Trophoblast cell (in vitro differentiated cells and primary cell): ENCODE results near the gene NIT1.

Experiments
- DNase-seq, 2 donors: peaks; one replicate each; pipeline ENCODE4 v3.0.0-alpha.2; 2016
- H2AFZ ChIP-seq: 2 replicates; pipeline ENCODE4 v1.6.1; 2013; ENCODE audit warnings: low read length, moderate library complexity, mild to moderate bottlenecking; ENCODE audit not compliant: insufficient read depth, poor library complexity
- H2AK5ac ChIP-seq: 2 replicates; pipeline ENCODE4 v1.6.1; 2013; ENCODE audit warnings: mild to moderate bottlenecking, low read length
- H2BK120ac ChIP-seq: 2 replicates; pipeline ENCODE4 v1.6.1; 2013; ENCODE audit warnings: low read length, mild to moderate bottlenecking, moderate library complexity; ENCODE audit not compliant: insufficient read depth, poor library complexity
- H2BK12ac ChIP-seq: 2 replicates; pipeline ENCODE4 v1.6.1; 2013; ENCODE audit warnings: mild to moderate bottlenecking, low read length, moderate library complexity
- H2BK5ac ChIP-seq: 2 replicates; pipeline ENCODE4 v1.6.1; 2013; ENCODE audit warnings: low read length, low read depth, moderate library complexity, mild to moderate bottlenecking; ENCODE audit not compliant: poor library complexity
- H3K14ac ChIP-seq: 2 replicates; pipeline ENCODE4 v1.6.1; 2013; ENCODE audit warnings: mild to moderate bottlenecking, low read length
- H3K18ac ChIP-seq: 2 replicates; pipeline ENCODE4 v1.6.1; 2013; ENCODE audit warnings: mild to moderate bottlenecking, low read length
- H3K23ac ChIP-seq: 2 replicates; pipeline ENCODE4 v1.6.1; 2013; ENCODE audit warnings: low read length
- H3K27ac ChIP-seq: 2 replicates; pipeline ENCODE4 v1.5.1; 2013; ENCODE audit warnings: low read depth, mild to moderate bottlenecking, inconsistent platforms, low read length, moderate library complexity
- H3K27me3 ChIP-seq: 2 replicates; pipeline ENCODE4 v1.6.1; 2013; ENCODE audit warnings: inconsistent platforms, mild to moderate bottlenecking, low read length, moderate library complexity; ENCODE audit not compliant: insufficient read depth
- H3K36me3 ChIP-seq, 2 experiments: 1 replicate in 1 of 2; 2 replicates in 1 of 2; pipeline ENCODE4 v1.6.1; 2013; ENCODE audit warnings: low read length in 2 of 2, mild to moderate bottlenecking in 2 of 2, moderate library complexity in 1 of 2; ENCODE audit not compliant: insufficient read depth in 2 of 2, control insufficient read depth in 1 of 2
- H3K4ac ChIP-seq: 2 replicates; pipeline ENCODE4 v1.6.1; 2013; ENCODE audit warnings: low read depth, mild to moderate bottlenecking, low read length, moderate library complexity
- H3K4me1 ChIP-seq, 2 experiments: 1 replicate in 1 of 2; 2 replicates in 1 of 2; pipeline ENCODE4 v1.6.1; 2013; ENCODE audit warnings: low read length in 2 of 2, mild to moderate bottlenecking in 2 of 2, moderate library complexity in 1 of 2; ENCODE audit not compliant: insufficient read depth in 2 of 2, control insufficient read depth in 1 of 2
- H3K4me2 ChIP-seq: 2 replicates; pipeline ENCODE4 v1.6.1; 2013; ENCODE audit warnings: inconsistent platforms, mild to moderate bottlenecking, low read length, moderate library complexity
- H3K4me3 ChIP-seq: 2 replicates; pipeline ENCODE4 v1.5.1; 2013; ENCODE audit warnings: mild to moderate bottlenecking, low read depth, low read length, inconsistent platforms
- H3K79me1 ChIP-seq: one replicate; pipeline ENCODE4 v1.6.1; 2013; ENCODE audit warnings: low read length
- H3K79me2 ChIP-seq: 2 replicates; pipeline ENCODE4 v1.6.1; 2013; ENCODE audit warnings: low read length, mild to moderate bottlenecking; ENCODE audit not compliant: control insufficient read depth, insufficient read depth, poor library complexity
- H3K9ac ChIP-seq: 2 replicates; pipeline ENCODE4 v1.6.1; 2013; ENCODE audit warnings: mild to moderate bottlenecking, low read length
- H3K9me3 ChIP-seq: 2 replicates; pipeline ENCODE4 v1.6.1; 2013; ENCODE audit warnings: low read depth, mild to moderate bottlenecking, control low read depth, inconsistent platforms, low read length; ENCODE audit not compliant: insufficient read depth
- H4K12ac ChIP-seq: 2 replicates; pipeline ENCODE4 v1.6.1; 2013; ENCODE audit warnings: low read depth, mild to moderate bottlenecking, low read length, moderate library complexity
- H4K8ac ChIP-seq: 2 replicates; pipeline ENCODE4 v1.6.1; 2013; ENCODE audit warnings: low read depth, mild to moderate bottlenecking, low read length, moderate library complexity
- H4K91ac ChIP-seq: one replicate; pipeline ENCODE4 v1.6.1; 2013; ENCODE audit warnings: low read depth, mild to moderate bottlenecking, low read length, moderate library complexity
- WGBS: extraction: QIAGEN DNeasy Blood & Tissue Kit; methylation state at CpG from one replicate; pipeline ENCODE4 v1.1.7; 2013; ENCODE audit warnings: missing lambda C conversion rate; ENCODE audit not compliant: insufficient read length, insufficient coverage; ENCODE audit errors: extremely low coverage; 5-methylcytosine and 5-hydroxymethylcytosine counted together

Gene NIT1

DNA sequence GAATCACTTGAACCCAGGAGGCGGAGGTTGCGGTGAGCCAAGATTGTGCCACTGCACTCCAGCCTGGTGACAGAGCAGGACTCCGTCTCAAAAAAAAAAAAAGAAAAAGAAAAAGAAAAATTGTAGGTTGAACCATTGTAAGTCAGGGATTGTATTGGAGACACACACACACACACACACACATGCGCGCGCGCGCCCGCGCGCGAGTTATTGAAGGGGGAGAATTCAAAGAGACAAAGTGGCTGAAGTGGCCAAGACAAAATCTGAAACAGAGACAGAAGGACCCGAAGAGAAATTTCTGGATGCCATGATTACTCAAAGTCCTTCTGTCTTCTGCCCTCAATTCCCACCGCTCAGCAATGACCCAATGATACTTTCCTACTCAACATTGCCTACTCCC is 23.4 kb upstream of the NIT1 start:
- no CpG with 5 or more reads among the region's 14 CpGs for WGBS
- no peak overlapping the region for H2AFZ ChIP-seq
- no peak overlapping the region for H3K14ac ChIP-seq
- H3K79me2 ChIP-seq = peaks cover 3% of the 10 kb centered on the region
- no peak overlapping the region for H3K4me2 ChIP-seq
- no peak overlapping the region for H4K91ac ChIP-seq
- peaks cover 35 to 40% of the 10 kb centered on the region in 2 experiments for H3K4me1 ChIP-seq
- H3K23ac ChIP-seq = no peak overlapping the region
- H3K36me3 ChIP-seq = no peaks in the 10 kb centered on the region
- no peaks in the 10 kb centered on the region for H3K27me3 ChIP-seq
- no peak for DNase-seq
- H2AK5ac ChIP-seq = no peak overlapping the region
- H2BK120ac ChIP-seq = no peak overlapping the region
- no peak overlapping the region for H4K12ac ChIP-seq
- no peak overlapping the region for H2BK12ac ChIP-seq
- H3K4me3 ChIP-seq = no peak overlapping the region
- H3K18ac ChIP-seq = no peak overlapping the region
- H3K9me3 ChIP-seq = no peaks in the 10 kb centered on the region
- no peak overlapping the region for H4K8ac ChIP-seq
- no peak overlapping the region for H3K4ac ChIP-seq
- H3K9ac ChIP-seq = no peak overlapping the region
- no peak overlapping the region for H3K27ac ChIP-seq
- H2BK5ac ChIP-seq = no peak overlapping the region
- peaks cover 33% of the 10 kb centered on the region for H3K79me1 ChIP-seq

DNA sequence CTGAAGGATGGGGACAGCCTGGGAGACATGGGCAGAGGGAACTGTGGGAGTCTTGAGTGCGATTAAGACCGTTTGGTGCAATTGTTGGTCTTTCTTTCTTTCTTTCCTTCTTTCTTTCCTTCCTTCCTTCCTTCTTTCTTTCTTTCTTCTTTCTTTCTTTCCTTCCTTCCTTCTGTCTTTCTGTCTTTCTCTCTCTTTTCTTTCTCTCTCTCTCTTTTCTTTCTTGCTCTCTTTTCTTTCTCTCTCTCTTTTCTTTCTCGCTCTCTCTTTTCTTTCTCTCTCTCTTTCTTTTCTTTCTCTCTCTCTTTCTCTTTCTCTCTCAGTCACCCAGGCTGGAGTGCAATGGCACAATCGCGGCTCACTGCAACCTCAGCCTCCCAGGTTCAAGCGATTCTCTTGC is 22.7 kb upstream of the NIT1 start:
- peak overlapping the region; percentile 49 for H2AK5ac ChIP-seq
- no peak overlapping the region for H3K9ac ChIP-seq
- H3K79me1 ChIP-seq = peaks cover 29% of the 10 kb centered on the region
- no peak overlapping the region for H3K4me2 ChIP-seq
- H3K9me3 ChIP-seq = no peaks in the 10 kb centered on the region
- H3K4ac ChIP-seq = no peak overlapping the region
- peaks cover 31 to 35% of the 10 kb centered on the region in 2 experiments for H3K4me1 ChIP-seq
- H3K4me3 ChIP-seq = no peak overlapping the region
- WGBS = no CpG with 5 or more reads among the region's 6 CpGs
- no peak overlapping the region for H4K12ac ChIP-seq
- H4K8ac ChIP-seq = no peak overlapping the region
- H4K91ac ChIP-seq = peak overlapping the region; percentile 63
- peaks cover 2 to 5% of the 10 kb centered on the region in 2 experiments for H3K36me3 ChIP-seq
- no peak overlapping the region for H2AFZ ChIP-seq
- no peak overlapping the region for H3K14ac ChIP-seq
- peak overlapping the region; percentile 53 for H2BK12ac ChIP-seq
- H3K79me2 ChIP-seq = peaks cover 3% of the 10 kb centered on the region
- no peak overlapping the region for H2BK5ac ChIP-seq
- H3K18ac ChIP-seq = no peak overlapping the region
- H3K23ac ChIP-seq = no peak overlapping the region
- peak overlapping the region; percentile 56 for H2BK120ac ChIP-seq
- no peaks in the 10 kb centered on the region for H3K27me3 ChIP-seq
- no peak for DNase-seq
- H3K27ac ChIP-seq = no peak overlapping the region

DNA sequence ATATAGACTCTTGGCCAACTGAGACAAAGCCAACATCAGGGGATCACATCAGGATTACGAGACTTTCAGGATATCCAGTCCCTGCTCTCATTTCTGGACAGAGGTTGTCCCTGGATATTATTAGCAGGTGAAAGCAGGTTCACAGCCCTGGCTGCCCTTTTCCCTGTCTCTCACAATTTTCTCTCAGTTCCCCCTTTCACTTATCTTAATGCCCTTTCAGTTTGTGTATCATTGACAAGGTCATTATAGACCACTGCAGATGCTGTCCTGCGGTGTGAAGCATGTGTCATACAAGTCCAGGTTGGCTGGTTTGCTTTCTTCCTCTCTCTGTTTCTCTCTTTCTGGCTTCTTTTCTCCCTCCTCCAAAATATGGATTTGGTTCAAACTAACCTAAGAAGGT is 21.9 kb upstream of the NIT1 start:
- H3K4me1 ChIP-seq = peaks cover 31 to 34% of the 10 kb centered on the region in 2 experiments
- no peak overlapping the region for H3K4me3 ChIP-seq
- H3K4ac ChIP-seq = no peak overlapping the region
- no peak overlapping the region for H2BK5ac ChIP-seq
- H3K27me3 ChIP-seq = no peaks in the 10 kb centered on the region
- no peak overlapping the region for H4K8ac ChIP-seq
- no peak overlapping the region for H2AFZ ChIP-seq
- DNase-seq = no peak
- no peak overlapping the region for H2AK5ac ChIP-seq
- H3K79me2 ChIP-seq = peaks cover 3% of the 10 kb centered on the region
- no peak overlapping the region for H3K23ac ChIP-seq
- no peak overlapping the region for H4K12ac ChIP-seq
- peak overlapping the region; percentile 63 for H4K91ac ChIP-seq
- H3K4me2 ChIP-seq = no peak overlapping the region
- H3K9ac ChIP-seq = no peak overlapping the region
- H2BK120ac ChIP-seq = no peak overlapping the region
- no peaks in the 10 kb centered on the region for H3K9me3 ChIP-seq
- H3K27ac ChIP-seq = no peak overlapping the region
- H3K18ac ChIP-seq = no peak overlapping the region
- peaks cover 2 to 8% of the 10 kb centered on the region in 2 experiments for H3K36me3 ChIP-seq
- no peak overlapping the region for H3K14ac ChIP-seq
- peak overlapping the region; percentile 63 for H2BK12ac ChIP-seq
- peaks cover 29% of the 10 kb centered on the region for H3K79me1 ChIP-seq
- WGBS = no CpG with 5 or more reads among the region's 2 CpGs

DNA sequence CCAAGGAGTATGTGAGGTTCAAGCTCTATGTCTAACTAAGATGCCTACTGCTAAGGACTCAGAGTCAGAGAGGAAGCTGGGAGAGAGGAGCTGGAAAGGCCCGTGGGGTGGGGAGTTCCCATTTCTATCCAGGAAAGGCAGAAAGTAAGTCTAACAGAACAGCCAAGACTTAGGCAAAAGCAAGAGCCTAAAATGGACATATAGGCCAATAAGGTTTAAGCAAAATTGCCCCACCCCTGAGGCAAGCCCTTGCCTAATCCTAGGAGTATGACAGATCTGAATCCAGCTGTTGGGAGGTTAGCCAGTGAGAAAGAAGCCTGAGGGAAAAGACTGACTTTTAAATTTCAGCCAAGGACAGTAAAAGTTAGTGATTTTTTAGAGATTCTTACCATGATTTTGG is 21.4 kb upstream of the NIT1 start:
- DNase-seq = peak; percentile 72 to 86
- no peak overlapping the region for H3K4me2 ChIP-seq
- no peak overlapping the region for H3K14ac ChIP-seq
- H3K36me3 ChIP-seq = peaks cover 5 to 12% of the 10 kb centered on the region in 2 experiments
- no peak overlapping the region for H3K27ac ChIP-seq
- no peak overlapping the region for H4K12ac ChIP-seq
- no peak overlapping the region for H3K23ac ChIP-seq
- WGBS = no CpG with 5 or more reads among the region's 1 CpG
- peaks cover 3% of the 10 kb centered on the region for H3K79me2 ChIP-seq
- H2BK120ac ChIP-seq = no peak overlapping the region
- H3K4me1 ChIP-seq = peaks cover 27 to 29% of the 10 kb centered on the region in 2 experiments
- no peaks in the 10 kb centered on the region for H3K9me3 ChIP-seq
- peaks cover 25% of the 10 kb centered on the region for H3K79me1 ChIP-seq
- peak overlapping the region; percentile 13 for H2BK5ac ChIP-seq
- no peak overlapping the region for H3K9ac ChIP-seq
- peak overlapping the region; percentile 63 for H4K91ac ChIP-seq
- H3K4me3 ChIP-seq = no peak overlapping the region
- no peak overlapping the region for H3K4ac ChIP-seq
- peak overlapping the region; percentile 45 for H2AK5ac ChIP-seq
- no peak overlapping the region for H3K18ac ChIP-seq
- peak overlapping the region; percentile 63 for H2BK12ac ChIP-seq
- H2AFZ ChIP-seq = no peak overlapping the region
- no peaks in the 10 kb centered on the region for H3K27me3 ChIP-seq
- no peak overlapping the region for H4K8ac ChIP-seq
